HG03135 (cell line): Measurements from ENCODE around the gene LYRM7.
"Not testable (repeated sequence)": the region's sequence is repeated elsewhere in the genome, so short reads cannot be mapped to it uniquely, and the experiment has no call there.

Experiments used
- ATAC-seq: cut with Tn5 transposase; IDR thresholded peaks from one replicate; pipeline ENCODE4 v1.9.1; 2021; ENCODE audit warnings: mild to moderate bottlenecking, moderate library complexity; ENCODE audit not compliant: unreplicated experiment

The LYRM7 gene

DNA sequence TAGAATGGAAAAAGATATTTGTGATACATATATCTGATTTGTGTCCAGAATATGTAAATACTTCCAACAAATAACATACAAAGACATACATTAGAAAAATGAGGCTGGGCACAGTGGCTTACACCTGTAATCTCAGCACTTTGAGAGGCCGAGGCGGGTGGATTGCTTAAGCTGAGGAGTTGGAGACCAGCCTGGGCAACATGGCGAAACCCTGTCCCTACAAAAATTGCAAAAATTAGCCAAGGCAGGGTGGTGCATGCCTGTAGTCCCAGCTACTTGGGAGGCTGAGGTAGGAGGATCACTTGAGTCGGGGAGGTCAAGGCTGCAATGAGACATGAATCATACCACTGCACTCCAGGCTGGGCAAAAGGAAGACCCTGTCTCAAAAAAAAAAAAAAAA lies 47.0 kb downstream of the LYRM7 start:
- ATAC-seq = no peak

DNA sequence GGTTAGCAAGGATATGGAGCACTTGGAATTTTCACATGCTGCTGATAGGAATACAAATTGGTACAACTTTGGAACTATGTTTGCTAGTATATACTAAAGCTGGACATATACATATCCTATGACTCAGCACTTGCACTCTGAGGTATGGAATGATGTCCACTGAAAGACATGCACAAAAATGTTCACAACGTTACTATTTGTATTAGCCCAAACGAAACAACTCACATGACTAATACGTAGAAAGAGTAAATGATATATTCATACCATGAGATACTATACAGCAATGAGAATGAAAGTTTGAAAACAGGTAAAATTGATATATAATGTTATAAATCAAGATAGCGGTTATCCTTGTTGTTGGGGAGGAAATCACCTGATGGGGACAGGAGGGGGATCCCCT lies 47.6 kb downstream of the LYRM7 start:
- ATAC-seq = peak; percentile 47

DNA sequence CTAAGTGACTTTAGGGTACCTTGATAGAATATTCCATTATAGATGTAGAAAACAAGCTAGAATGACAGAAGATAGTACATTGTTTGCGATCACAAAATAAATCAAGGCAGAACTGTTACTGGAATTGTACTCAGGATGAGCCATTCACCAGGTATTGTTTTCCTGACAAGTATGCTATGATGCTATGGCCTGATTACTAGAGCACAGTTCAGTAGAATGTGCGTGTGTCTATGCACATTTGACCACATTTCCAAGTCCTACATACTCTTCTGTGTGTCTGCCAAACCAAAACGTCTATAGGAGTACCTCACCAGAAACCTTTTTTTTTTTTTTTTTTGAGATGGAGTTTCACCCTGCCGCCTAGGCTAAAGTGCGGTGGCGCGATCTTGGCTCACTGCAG lies 49.8 kb downstream of the LYRM7 start:
- no peak for ATAC-seq

DNA sequence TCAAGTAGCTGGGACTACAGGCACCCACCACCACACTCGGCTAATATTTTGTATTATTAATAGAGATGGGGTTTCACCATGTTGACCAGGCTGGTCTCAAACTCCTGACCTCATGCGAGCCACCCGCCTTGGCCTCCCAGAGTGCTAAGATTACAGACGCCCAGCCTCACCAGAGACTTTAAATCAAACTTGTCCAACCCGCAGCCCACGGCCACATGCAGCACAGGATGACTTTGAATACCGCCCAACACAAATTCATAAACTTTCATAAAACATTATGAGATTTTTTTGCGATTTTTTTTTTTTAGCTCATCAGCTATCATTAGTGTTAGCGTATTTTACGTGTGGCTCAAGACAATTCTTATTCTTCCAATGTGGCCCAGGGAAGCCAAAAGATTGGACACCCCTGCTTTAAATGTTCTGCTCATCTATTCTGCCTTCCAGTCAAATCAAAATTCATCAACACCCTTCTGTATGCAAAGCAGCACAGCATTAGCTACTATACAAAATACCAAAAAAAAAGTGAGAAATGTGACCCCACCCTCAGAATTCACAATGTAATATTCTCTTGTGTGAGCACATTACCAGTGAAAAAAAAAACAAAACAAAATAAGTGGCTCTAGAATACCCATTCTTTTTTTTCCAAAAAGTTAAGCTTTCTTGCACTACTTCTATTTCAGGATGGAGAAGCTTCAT lies 50.4 kb downstream of the LYRM7 start:
- no peak for ATAC-seq

DNA sequence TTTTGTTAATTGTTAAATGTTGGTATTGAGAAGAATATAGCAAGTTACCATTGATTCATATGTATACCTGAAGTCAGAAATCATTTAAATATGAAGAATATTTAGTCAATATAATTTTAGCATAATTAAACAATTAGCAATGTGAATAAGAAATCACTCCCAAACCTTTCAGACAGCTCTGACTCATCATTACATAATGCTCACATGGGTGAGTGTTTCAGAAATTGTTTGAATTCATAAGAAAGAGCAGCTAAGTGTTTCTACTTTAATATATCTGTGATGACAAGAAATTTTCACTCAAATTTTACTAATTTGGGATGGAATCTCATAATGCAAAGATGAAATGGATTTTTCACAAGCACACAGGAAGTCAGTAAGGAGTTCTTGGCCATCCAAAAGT lies 51.1 kb downstream of the LYRM7 start:
- no peak for ATAC-seq

DNA sequence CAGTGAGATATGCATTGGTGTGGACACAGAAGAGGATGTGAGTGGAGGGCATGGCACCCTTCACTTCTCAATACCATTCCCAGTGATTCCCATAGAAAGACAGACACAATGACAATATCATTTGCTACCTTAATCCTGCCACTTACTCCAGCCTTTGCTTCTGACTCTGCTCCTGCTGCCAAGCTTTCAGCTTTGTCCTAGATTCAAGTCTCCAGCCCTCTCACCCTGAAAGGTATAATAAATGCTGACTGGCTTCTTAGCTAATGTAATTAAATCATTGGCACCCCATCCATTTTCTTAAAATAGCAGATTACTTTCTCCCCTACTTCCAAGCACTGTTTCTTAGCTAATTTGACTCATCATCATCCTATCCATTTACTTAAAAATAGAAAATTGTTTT lies 52.0 kb downstream of the LYRM7 start:
- no peak for ATAC-seq

DNA sequence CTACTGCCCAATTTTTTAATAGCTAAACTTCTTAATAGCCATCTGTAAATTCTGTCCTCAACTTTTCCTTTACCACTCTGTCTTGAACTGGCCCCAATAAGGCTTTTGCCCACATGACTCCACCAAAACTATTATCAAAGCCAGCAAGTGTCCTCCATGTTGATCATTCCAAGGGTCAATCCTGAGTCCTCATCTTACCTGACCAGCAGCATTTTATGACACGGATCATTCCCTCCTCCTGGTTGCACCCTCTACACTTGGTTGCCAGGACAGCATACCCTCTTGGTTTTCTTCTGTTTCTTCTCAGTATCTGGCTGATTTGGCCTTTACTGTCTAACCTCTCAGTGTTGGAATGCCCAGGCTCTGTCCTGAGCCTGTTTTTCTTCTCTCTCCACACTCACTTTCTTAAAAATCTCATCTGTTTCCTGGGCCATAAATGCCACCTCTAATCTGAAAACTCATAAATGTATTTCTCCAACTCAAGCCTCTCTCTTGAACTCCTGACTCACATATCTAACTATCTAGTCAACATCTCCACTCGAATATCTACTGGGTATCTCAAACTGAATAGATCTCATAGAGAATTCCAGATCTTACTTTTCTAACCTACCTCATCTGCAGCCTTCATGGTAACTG lies 53.1 kb downstream of the LYRM7 start:
- no peak for ATAC-seq

DNA sequence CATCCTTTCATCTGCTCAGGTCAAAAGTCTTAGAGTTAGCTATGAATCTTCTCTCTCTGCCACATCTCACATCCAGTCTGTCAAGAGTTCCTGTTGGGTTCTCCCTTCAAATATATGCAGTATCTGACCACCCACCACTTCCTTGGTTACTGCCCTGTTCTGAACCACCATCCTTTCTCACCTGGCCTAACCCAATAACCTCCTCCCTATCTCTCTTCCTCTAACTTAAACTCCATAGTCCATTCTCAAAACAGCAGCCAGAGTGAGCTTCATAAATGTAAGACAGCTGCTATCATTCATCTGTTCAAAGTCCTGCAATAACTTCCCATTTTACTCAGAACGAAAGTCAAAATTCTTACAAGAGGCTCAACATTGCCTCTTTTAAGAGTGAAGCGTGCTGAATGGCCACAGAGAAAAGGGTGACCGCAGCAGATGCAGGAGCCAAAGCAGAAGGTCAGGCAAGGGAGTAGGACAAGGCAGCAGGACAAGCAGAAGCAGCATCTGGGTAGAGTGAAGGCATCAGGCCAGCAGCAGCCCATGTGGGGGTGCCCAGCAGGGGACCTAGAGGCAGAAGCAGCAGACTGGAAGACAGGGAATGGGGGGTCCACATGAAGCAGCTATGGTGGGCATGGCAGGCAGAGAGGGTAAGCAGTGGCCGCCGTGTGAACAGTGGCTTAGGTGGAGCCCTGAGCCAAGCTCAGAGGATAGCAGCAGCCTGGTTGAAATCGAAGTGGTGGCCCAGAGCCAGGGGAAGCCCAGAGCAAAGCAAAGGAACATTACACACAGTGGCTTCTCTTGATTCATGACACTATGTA lies 53.9 kb downstream of the LYRM7 start:
- peak; percentile 76 for ATAC-seq

DNA sequence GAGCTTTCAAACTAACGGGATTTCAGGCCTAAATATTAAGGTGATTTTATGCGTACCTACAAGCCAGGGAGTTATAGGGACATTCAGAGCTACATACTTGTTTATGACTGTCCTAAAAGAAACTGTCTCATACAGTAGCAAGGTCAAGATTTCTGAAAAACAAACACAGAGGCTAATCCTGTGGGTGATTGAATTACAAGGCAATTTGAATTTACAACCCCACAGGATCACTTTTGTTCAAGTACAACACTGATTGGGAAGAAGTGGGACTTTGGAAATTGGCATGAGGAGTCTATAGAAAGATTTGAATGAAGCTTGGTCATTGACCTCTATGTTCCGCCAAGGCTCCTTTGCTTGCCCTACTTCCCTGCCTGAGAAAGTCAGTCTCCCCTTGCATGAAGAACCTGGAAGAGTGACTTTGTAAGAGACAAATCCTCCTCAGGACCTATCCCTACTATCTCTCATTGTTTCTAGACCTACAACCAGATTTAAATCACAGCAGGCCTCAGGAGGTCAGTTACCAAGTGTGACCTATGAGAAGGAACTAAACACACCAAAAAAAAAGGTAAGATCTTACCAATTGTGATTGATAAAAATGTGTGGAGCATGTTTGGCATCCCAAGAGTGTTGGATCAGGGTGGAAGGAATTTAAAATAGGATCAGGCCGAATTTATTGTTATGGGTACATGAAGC lies 54.7 kb downstream of the LYRM7 start:
- no peak for ATAC-seq

DNA sequence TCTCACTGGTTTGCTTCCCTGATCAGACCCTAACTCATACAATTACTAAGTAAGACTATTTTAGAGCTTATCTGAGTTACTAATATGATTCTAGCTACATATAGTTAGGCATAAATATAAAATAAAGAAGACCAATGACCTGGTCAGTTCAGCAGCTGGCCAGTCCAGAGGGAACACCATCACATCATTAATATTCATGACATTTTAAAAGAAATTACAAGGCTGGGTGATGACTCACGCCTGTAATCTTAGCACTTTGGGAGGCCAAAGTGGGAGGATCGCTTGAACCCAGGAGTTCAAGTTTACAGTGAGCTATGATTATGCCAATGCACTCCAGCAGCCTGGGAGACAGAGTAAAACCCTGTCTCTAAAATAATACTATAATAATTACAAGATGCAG lies 56.2 kb downstream of the LYRM7 start:
- ATAC-seq = no peak

DNA sequence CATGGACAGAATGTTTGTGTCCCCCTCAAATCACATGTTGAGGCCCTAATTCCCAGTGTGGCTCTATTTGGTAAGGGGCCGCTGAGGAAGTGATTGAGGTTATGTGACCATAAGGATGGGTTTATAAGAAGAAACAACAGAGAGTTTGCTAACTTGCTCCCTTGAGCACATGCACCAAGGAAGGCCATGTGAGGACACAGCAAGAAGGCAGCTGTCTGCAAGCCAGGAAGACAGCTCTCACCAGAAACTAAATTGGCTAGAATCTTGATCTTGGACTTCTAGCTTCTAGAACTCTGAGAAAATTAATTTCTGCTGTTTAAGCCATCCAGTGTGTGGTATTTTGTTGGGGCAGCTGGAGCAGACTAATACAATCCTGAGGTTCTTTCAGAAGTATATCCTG lies 57.9 kb downstream of the LYRM7 start:
- ATAC-seq = no peak

DNA sequence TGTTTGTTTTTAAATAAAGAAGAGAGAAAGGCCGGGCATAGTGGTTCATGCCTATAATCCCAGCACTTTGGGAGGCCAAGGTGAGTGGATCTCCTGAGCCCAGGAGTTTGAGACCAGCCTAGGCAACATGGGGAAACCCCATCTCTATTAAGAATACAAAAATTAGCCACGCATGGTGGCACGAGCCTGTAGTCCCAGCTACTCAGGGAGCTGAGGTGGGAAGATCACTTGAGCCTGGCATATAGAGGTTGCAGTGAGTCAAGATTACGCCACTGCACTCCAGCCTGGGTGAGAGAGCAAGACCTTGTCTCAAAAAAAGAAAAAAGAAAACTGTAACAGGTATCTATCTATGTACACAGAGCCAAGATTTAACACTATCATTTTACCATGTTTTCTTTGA lies 58.9 kb downstream of the LYRM7 start:
- no peak for ATAC-seq

DNA sequence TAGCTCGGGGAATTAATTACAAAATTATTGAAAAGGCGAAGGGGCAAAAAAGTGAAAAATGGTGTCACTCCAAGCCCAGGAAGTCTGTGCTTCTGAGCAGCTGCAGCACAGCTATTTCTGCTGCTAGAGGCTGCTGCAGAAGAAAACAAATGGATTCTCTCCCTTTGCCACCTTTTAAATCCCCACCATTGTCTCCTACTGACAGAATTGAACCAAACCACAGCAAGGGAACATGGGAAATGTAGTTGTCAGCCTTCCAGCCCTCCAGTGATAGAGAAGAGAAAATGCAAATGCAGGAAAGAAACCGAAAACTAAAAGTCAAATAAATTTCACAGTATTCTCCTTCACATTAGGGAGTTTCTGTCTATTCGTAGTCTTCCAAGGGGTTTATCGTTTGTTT lies 59.7 kb downstream of the LYRM7 start:
- ATAC-seq = peak; percentile 64

DNA sequence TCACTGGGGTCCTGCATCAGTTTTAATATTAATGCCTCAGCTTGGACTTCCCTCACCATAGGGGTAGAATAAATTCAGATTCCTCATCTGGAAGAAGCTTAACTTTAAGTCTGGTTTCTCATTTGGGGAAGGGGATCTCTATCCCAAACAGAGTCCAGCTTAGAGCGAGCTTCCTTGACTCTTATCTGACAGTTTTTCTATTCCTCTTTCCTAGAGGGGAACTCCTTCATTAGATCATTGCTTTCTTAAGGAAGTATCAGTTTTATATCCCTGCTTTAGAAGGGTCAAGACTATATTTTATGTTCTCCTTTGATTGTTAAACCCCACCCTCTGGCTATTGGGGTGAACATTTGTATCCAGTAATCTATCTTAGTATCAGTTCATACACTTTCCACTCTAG lies 68.9 kb downstream of the LYRM7 start:
- ATAC-seq = no peak

DNA sequence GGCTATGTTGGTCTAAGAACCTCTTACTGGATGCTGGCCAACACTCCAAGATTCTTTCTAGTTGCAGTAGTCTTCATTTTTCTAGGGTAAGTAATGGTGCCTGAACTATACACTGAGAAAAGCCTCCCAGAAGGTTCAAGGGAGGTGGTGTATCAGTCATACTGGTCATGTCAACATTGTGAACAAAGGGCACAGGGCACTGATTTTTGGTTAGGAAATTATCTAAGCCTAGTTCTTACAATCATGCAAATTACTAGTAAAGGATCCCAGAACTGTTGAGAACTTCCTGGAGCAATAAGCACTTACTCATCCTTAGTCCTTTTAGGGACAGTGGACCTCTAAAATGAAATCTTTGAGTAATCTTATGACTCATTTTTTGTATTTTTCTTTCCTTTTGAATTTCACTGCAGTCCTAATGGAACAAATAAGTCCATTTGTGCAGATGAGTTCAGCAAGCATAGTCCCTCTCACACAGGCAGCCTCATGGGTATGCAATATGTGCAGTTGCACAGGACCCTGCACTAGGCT lies 72.0 kb downstream of the LYRM7 start:
- no peak for ATAC-seq

DNA sequence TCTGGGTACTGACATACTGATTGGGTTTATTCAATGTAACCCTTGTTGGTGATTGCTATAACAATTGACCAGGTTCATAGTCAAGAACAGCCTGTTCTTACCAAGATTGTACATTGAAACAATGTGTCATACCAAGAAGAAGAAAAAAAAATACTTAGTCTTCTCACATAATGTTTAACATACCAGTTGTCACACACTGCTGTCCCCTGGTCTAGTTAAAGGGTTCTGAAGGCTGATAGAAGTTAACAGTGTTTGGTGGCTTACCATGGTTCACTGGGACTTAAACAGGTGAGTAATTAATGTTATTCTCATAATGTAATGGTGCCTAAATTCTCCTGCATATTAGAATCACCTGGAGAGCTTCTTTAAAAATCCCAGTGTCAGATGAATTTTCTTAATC lies 74.6 kb downstream of the LYRM7 start:
- peak; percentile 55 for ATAC-seq

DNA sequence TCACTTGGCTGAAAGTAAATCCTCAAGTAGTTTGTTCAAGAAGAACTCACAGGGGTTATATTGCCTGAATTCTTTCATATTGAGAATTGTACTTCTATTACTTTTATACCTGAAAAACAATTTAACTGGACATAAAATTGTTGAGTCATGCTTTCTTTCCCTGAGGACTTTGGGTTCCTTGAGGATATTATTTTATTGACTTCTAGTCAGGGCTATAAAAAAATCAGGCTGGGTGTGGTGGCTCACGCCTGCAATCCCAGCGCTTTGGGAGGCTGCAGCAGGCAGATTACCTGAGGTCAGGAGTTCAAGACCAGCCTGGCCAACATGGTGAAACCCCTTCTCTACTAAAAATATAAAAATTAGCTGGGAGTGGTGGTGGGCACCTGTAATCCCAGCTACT lies 75.2 kb downstream of the LYRM7 start:
- no peak for ATAC-seq

DNA sequence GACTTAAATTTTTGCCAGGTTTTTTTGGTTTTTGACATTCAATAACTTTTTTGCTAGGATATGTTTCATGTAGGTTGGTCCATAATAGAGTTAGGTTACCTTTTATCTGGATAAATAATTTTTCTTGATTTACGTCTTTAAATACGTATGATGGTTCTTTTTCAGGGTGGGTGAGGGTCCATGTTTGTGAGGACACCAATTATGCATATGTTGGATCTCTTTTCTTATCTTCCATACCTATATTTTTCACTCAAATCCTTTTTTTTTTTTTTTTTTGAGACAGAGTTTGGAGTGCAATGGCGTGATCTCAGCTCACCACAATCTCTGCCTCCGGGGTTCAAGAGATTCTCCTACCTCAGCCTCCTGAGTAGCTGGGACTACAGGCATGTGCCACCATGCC lies 75.8 kb downstream of the LYRM7 start:
- no peak for ATAC-seq

DNA sequence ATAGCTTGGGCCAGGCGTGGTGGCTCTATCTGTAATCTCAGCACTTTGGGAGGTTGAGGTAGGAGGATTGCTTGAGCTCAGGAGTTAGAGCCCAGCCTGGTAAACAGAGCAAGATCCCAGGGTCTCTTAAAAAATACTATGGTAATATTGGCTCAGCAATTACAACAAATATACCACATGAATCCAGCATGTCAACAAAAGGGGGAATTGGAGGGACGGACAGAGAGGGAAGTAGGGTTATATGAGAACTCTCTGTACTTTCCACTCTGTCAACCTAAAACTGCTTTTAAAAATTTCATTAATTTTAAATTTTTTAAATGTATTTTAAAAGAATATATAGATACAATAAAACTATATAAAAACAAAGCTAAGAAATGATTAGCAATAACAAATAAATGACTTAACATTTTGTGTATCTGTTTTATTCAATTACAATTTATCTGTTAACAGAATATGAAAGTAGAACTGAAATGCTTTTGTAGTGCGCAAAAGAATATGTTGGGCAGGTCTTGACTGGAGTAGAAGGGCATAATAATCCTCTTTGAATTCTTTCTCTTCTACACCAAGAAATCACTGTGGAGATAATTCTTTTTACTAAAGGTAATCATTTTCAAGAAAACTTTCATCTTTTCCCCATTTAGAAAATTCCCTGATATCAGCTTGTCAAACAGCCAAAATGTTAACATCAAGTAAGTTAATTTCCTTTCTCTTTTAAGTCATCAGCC lies 80.2 kb downstream of the LYRM7 start:
- no peak for ATAC-seq

DNA sequence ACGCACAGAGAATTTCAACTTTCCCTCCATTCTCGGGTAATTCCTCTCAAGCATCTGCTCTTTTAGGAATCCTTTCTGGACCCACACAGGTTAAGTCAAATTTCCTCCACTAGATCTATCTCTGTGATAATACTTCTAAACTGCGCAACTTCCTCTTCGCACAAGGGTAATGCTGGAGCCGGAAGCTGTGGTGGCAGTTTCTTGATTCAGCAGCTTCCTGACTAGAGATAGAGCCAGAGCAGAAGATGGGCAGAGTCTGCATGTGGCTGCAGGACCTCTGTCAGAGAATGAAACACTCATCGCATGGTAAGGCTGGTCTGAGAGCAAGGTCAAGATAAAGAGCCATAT lies 82.1 kb downstream of the LYRM7 start:
- ATAC-seq = peak; percentile 82

DNA sequence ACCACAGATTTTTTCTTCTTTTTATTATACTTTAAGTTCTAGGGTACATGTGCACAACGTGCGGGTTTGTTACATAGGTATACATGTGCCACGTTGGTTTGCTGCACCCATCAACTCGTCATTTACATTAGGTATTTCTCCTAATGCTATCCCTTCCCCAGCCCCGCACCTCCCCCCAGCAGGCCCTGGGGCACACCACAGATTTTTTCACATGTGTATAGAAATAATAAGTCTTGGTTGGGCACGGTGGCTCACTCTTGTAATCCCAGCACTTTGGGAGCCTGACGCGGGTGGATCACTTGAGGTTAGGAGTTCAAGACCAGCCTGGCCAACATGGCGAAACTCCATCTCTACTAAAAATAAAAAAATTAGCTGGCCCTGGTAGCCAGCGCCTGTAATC lies 83.3 kb downstream of the LYRM7 start:
- ATAC-seq = not testable (repeated sequence)
